GM19324 (cell line): Measurements from ENCODE around the gene SAMD5.

Source experiments
- ATAC-seq: cut with Tn5 transposase; IDR thresholded peaks from one replicate; pipeline ENCODE4 v1.9.1; 2021; ENCODE audit warnings: mild to moderate bottlenecking, moderate library complexity; ENCODE audit not compliant: unreplicated experiment, low FRiP score

The SAMD5 gene

GRCh38 chr6:147617366-147617765 is 108.9 kb downstream of the SAMD5 start:
- ATAC-seq = no peak

GRCh38 chr6:147618457-147618856 is 110.0 kb downstream of the SAMD5 start:
- ATAC-seq = no peak

DNA sequence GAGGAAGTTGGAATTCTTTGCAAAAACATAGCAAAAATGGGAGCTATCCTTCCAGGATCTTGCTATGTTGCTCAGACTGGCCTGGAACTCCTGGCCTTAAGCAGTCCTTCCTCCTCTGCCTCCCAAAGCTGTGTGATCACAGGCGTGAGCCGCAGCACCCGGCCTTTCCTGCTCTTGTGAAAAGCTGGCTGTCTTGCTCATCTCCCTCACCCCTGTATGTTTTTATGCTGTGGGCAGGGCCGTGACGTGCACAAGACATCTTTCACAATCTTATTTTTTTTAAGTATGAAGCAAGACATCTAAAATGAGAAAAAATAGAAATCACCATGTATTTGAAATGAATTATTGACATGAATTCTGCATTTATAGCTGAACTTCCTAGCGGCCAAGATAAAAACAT is 110.4 kb downstream of the SAMD5 start:
- ATAC-seq = no peak
